Thyroid gland (tissue), 4 donors: ENCODE measurements around the gene GRWD1. TPM values are rescaled to one million over a fixed set of nuclear protein-coding genes. Genes with fewer than 3 reads are reported as not detected.

Experiments used
- DNase-seq, 2 donors: peaks; one replicate each; pipeline ENCODE4 v3.0.0-alpha.2; 2019
- H3K27ac ChIP-seq, 3 donors: fragments of 200-600 bp; sonication (generic); 1 replicate in 2 of 3; 2 replicates in 1 of 3; pipeline ENCODE4 v1.5.1; 2016 to 2019; ENCODE audit warnings: mild to moderate bottlenecking in 1 of 3, moderate library complexity in 1 of 3
- H3K27me3 ChIP-seq: fragments of 200-600 bp; sonication (generic); one replicate; pipeline ENCODE4 v1.5.1; 2019
- H3K36me3 ChIP-seq, 2 donors: fragments of 200-600 bp; sonication (generic); one replicate each; pipeline ENCODE4 v1.5.1; 2016 to 2019
- H3K4me1 ChIP-seq, 2 donors: fragments of 200-600 bp; sonication (generic); one replicate each; pipeline ENCODE4 v1.5.1; 2017 to 2019
- H3K4me3 ChIP-seq, 3 donors: fragments of 200-600 bp; sonication (generic); replicated peaks in 1 of 3; 1 replicate in 2 of 3; 2 replicates in 1 of 3; pipeline ENCODE4 v1.5.1; 2016; ENCODE audit warnings: mild to moderate bottlenecking in 1 of 3
- H3K9me3 ChIP-seq: fragments of 200-600 bp; sonication (generic); one replicate; pipeline ENCODE4 v1.5.1; 2017
- CTCF ChIP-seq, 6 experiments: fragments of 200-600 bp in 3 of 6; fragments of 450-650 bp in 3 of 6; sonication (generic) in 3 of 6; IDR thresholded peaks; one replicate each; pipeline ENCODE4 v1.5.1; 2016 to 2019; ENCODE audit warnings: antibody characterized with exemption in 6 of 6, mild to moderate bottlenecking in 2 of 6, inconsistent platforms in 1 of 6, moderate library complexity in 1 of 6
- POLR2A ChIP-seq, 2 donors: fragments of 450-650 bp; IDR thresholded peaks; one replicate each; pipeline ENCODE4 v1.6.1; 2017; ENCODE audit warnings: antibody characterized with exemption in 2 of 2, mild to moderate bottlenecking in 2 of 2, moderate library complexity in 1 of 2
- WGBS, 2 donors: methylation state at CpG; one replicate each; pipeline ENCODE4 v1.1.5; 2017; 5-methylcytosine and 5-hydroxymethylcytosine counted together
- intact Hi-C: fragments of 100-400 bp; cut with DNase I; formaldehyde crosslinking; loops from one replicate; pipeline ENCODE4 v1.15.1; 2023
- total RNA-seq, 4 donors: library from RNA; depleted of rRNA; stranded (reverse); fragments of >200 nt; gene quantifications; one replicate each; pipeline ENCODE4 v1.2.3, GENCODE V29; 2016

GRWD1 gene
- total RNA-seq, 4 donors from 2014 or later = 22.4 to 40.5 (median 29.1) TPM

GRCh38 chr19:48498595-48499311 lies 53.0 kb downstream of the GRWD1 start:
- Histone ChIP-seq H3K4me3 (no peak overlapping the region), H3K27ac (no peak overlapping the region), H3K36me3 (no peaks in the 10 kb centered on the region), H3K27me3 (no peaks in the 10 kb centered on the region), H3K9me3 (no peaks in the 10 kb centered on the region), H3K4me1 (peaks cover 3 to 31% of the 10 kb centered on the region in 2 donors)
- no peak for TF ChIP-seq CTCF (IDR thresholded peaks at IDR 0.05)
- no peak for TF ChIP-seq POLR2A (IDR thresholded peaks at IDR 0.05)
- no peak for DNase-seq
- WGBS, 2 donors = 37 to 83% methylated on average over 6 to 17 of the region's 59 CpGs
- intact Hi-C loops = no loop called here

- TF ChIP-seq POLR2A (IDR thresholded peaks at IDR 0.05) (no peak), CTCF (IDR thresholded peaks at IDR 0.05) (no peak)
Measured at GRCh38 chr19:48499316-48500090, 53.7 kb downstream of the GRWD1 start.

GRCh38 chr19:48500830-48501493 lies 55.2 kb downstream of the GRWD1 start:
- TF ChIP-seq CTCF (IDR thresholded peaks at IDR 0.05) = no peak
- no peak for TF ChIP-seq POLR2A (IDR thresholded peaks at IDR 0.05)
- Histone ChIP-seq H3K36me3 (no peaks in the 10 kb centered on the region), H3K27ac (peak overlapping the region in 1 of 3 donors; percentile 10), H3K27me3 (no peaks in the 10 kb centered on the region), H3K4me1 (peaks cover 0 to 20% of the 10 kb centered on the region in 2 donors), H3K9me3 (no peaks in the 10 kb centered on the region), H3K4me3 (peak overlapping the region in 1 of 3 donors; percentile 21)
- intact Hi-C loops = no loop called here
- WGBS, 2 donors = 31 to 59% methylated on average over 8 to 16 of the region's 32 CpGs
- no peak for DNase-seq

More at GRCh38 chr19:48499316-48500090, 53.7 kb downstream of the GRWD1 start:
- 55 to 68% methylated on average over 21 to 37 of the region's 44 CpGs for WGBS, 2 donors
- intact Hi-C loops = no loop called here
- Histone ChIP-seq H3K27me3 (no peaks in the 10 kb centered on the region), H3K36me3 (no peaks in the 10 kb centered on the region), H3K9me3 (no peaks in the 10 kb centered on the region), H3K4me1 (peaks cover 2 to 27% of the 10 kb centered on the region in 2 donors), H3K4me3 (no peak overlapping the region), H3K27ac (no peak overlapping the region)
- no peak for DNase-seq

GRCh38 chr19:48501494-48502349 lies 55.9 kb downstream of the GRWD1 start:
- DNase-seq = peak; percentile 96 to 99
- Histone ChIP-seq H3K27ac (peak overlapping the region in 1 of 3 donors; percentile 76), H3K4me1 (peaks cover 0 to 20% of the 10 kb centered on the region in 2 donors), H3K36me3 (no peaks in the 10 kb centered on the region), H3K27me3 (no peaks in the 10 kb centered on the region), H3K9me3 (no peaks in the 10 kb centered on the region), H3K4me3 (peak overlapping the region in 1 of 3 donors; percentile 21)
- intact Hi-C loops = no loop called here
- 7% methylated on average over 15 to 20 of the region's 20 CpGs for WGBS, 2 donors
- peak in 1 of 2 donors; percentile 43 for TF ChIP-seq POLR2A (IDR thresholded peaks at IDR 0.05)
- no peak for TF ChIP-seq CTCF (IDR thresholded peaks at IDR 0.05)
